VCaP (cell line): Measurements from ENCODE around the gene RBM8A.

Experiments
- H3K27ac ChIP-seq: fragments of 450-650 bp; 2 replicates; pipeline ENCODE4 v1.5.1; 2017
- TF ChIP-seq, protein P1 (sequence below): fragments of 450-650 bp; conservative IDR thresholded peaks from 2 replicates; pipeline ENCODE4 v1.5.1; 2017; ENCODE audit warnings: mild to moderate bottlenecking, moderate library complexity

The RBM8A gene

DNA sequence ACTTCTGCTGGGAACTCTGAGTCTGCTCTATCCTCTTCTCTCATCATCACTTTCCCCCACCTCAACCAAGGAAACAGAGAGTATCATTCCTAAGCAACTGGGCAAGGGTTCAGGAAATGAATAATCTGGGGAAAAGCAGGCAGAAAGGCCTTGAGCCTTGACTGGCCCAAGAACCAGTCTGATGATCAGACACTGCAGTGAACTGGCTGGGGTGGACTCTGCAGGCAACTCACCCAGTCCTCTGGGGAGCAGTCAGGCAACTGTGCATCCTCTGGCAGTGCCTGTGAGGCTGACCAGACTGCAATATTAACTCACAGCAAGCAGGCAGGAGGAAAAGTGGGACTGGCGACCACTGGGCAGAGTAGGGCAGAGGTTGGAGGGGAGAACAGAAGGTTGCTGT is 42.6 kb downstream of the RBM8A start:
- TF ChIP-seq, protein P1, sequence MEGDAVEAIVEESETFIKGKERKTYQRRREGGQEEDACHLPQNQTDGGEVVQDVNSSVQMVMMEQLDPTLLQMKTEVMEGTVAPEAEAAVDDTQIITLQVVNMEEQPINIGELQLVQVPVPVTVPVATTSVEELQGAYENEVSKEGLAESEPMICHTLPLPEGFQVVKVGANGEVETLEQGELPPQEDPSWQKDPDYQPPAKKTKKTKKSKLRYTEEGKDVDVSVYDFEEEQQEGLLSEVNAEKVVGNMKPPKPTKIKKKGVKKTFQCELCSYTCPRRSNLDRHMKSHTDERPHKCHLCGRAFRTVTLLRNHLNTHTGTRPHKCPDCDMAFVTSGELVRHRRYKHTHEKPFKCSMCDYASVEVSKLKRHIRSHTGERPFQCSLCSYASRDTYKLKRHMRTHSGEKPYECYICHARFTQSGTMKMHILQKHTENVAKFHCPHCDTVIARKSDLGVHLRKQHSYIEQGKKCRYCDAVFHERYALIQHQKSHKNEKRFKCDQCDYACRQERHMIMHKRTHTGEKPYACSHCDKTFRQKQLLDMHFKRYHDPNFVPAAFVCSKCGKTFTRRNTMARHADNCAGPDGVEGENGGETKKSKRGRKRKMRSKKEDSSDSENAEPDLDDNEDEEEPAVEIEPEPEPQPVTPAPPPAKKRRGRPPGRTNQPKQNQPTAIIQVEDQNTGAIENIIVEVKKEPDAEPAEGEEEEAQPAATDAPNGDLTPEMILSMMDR, result no peak
- H3K27ac ChIP-seq, result no peak overlapping the region

DNA sequence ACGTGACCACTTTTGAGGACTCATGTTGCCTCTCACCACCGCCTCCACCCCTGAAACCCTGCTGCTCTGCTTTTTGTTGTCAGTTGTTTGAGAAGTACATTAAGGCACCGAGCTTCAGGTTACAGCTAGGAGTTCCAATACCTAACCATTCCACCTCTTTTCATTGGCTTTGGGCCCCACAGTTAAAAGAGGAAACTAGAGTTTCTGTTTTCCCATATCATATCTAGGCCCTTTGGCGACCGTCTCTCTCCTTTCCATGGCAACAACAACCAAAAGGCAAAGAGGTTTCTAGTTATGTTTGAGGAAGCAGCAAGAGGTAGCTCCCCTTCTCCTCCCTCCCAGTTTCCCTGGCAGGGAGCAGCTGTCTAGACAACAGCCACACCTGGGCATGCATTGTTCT is 47.5 kb downstream of the RBM8A start:
- no peak overlapping the region for H3K27ac ChIP-seq
- TF ChIP-seq, protein P1, result no peak

DNA sequence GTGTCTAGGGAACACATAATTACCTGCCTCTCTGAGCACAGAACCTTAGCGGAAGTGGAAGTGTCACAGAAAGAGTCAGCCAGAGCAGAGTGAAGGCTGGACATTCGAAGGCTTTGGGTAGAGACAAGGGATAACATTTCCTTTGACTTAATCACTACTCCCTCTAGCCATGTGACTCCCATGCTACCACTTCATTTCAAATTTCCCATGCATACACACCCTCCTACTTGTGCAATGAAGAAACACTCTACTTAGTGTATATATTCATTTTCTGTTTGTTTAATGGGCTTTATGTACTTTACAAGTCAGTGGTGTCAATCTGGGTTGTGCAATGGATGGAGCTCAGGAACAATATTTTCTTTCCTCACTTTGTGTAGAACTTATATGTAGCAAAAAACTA is 48.6 kb downstream of the RBM8A start:
- no peak overlapping the region for H3K27ac ChIP-seq
- TF ChIP-seq, protein P1, result no peak

DNA sequence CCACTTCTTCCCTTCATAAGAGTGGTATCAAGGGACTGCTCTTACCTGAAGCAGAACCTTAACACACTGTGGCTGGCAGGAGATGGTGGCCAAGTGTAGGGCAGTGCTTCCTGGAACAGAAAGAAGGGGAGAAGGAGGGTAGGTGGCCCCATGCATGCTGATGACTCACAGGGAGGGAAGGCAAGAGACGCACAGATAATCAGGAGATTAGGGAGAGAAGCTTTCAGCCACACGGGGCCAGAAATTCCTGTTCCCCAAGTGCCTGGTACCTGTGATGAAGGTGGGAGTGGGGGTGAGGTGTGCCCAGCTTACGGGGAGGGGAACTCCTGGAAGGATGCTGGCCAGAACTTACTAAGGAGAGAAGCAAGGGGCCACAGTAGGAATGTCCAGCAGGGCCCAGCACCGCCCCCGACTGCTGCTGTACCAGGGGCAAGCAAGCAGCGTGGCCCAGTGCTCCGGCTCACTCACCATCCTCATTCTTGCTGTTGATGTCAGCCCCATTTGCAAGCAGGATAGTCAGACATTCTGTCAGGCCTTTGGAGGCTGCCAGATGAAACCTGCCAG is 49.3 kb downstream of the RBM8A start:
- no peak overlapping the region for H3K27ac ChIP-seq
- TF ChIP-seq, protein P1, result no peak

DNA sequence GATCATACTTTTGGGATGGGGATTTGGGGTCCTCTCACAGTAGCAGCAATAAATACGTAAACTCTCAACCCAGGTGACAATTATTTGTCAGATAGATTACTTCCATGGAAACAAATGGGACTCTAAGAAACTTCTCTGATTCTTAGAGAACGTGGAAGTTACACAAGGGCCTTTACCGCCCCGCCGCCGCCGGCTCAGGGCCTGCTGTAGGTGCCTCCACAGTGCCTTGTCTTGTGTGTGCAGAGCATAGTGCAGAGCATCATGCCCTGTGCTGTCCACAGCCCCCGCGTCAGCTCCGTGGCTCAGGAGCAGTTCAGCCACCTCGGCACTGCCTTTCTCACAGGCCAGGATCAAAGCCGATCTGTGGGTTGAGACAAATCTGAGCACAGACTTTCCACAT is 52.6 kb downstream of the RBM8A start:
- no peak overlapping the region for H3K27ac ChIP-seq
- TF ChIP-seq, protein P1, result no peak

DNA sequence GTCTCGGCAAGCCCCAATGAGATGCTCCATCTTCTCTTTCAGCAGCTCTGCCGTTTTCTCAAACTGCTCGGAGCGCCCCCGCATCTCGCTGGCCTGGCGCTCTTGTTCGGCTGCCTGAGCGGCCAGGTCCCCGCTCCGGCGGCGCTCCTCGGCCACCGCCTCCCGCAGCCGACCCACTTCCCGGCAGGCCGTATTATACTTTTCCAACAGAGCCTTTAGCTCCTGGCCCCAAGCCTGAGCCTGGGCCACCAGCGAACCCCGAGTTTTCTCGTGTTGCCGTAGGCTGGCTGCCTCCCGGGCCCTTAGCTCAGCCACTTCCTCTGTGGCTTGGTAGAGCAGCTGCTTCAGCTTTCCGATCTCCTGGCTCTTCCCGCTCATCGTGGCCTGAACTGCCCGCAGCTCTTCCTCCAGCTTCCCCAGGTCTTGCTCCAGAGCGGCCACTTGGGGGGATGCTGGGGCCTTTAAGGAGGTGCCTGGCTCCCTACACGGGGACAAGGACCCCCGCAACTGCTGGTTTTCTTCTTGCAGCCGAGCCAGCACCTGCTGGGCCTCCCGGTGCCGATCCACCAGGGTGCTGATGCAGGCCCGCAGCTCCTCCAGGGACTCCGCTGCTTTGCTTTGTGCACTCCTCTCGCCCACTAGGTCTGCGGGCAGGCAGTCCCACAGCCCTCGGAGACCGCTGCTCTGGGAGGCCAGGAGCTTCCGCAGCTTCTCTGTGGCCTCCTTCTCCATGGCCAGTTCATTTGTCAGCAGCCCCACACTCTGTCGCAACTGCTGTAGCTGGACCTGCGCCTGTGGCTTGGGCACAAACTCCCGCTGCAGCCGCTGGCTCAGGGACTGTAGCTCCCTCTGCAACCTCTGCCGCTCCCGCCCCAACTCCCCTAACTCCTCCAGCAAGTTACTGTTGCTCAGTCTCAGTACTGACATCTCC is 55.0 kb downstream of the RBM8A start:
- TF ChIP-seq, protein P1, result no peak
- H3K27ac ChIP-seq, result no peak overlapping the region
